SH-SY5Y (cell line): Measurements from ENCODE around the gene WDR4.

Experiments
- GATA2 ChIP-seq: IDR thresholded peaks from 2 replicates; pipeline ENCODE4 v1.6.1; 2011; ENCODE audit warnings: mild to moderate bottlenecking, low read depth, low read length
- GATA3 ChIP-seq: IDR thresholded peaks from 2 replicates; pipeline ENCODE4 v1.6.1; 2011; ENCODE audit warnings: low read depth, mild to moderate bottlenecking, low read length, moderate library complexity

DNA sequence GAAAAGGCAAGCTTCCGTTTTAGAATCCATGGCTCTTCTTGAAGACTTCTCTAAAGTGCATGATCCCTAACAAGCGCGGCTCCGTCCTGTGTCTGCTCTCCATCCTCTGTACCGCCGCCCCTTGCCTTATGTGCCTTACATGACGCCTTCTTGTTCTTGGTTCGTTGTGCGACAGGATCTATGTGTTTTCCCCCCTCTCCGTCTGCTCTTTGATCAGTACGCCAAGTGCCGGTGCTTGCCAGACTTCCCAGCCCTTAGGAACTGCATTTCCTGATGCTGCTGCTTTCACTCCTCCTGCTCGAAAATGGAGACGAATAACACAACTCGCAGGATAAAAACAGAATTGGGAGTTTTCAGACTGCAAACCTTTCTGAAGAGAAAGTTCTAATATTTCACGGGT is 26.9 kb upstream of the WDR4 start:
- TF ChIP-seq GATA2 (no peak), GATA3 (no peak)
